SH-SY5Y (cell line): ENCODE data around the gene SART3.

Source experiments
- GATA2 ChIP-seq: IDR thresholded peaks from 2 replicates; pipeline ENCODE4 v1.6.1; 2011; ENCODE audit warnings: mild to moderate bottlenecking, low read depth, low read length
- GATA3 ChIP-seq: IDR thresholded peaks from 2 replicates; pipeline ENCODE4 v1.6.1; 2011; ENCODE audit warnings: low read depth, mild to moderate bottlenecking, low read length, moderate library complexity

The SART3 gene

GRCh38 chr12:108576660-108577234 is 15.8 kb upstream of the SART3 start:
- TF ChIP-seq GATA2 (no peak), GATA3 (no peak)

GRCh38 chr12:108575199-108575912 is 14.4 kb upstream of the SART3 start:
- TF ChIP-seq GATA2 = no peak
- no peak for TF ChIP-seq GATA3

GRCh38 chr12:108573317-108573716 is 12.3 kb upstream of the SART3 start:
- TF ChIP-seq GATA3 (no peak), GATA2 (no peak)

GRCh38 chr12:108572166-108572790 is 11.3 kb upstream of the SART3 start:
- TF ChIP-seq GATA2 (no peak), GATA3 (no peak)

DNA sequence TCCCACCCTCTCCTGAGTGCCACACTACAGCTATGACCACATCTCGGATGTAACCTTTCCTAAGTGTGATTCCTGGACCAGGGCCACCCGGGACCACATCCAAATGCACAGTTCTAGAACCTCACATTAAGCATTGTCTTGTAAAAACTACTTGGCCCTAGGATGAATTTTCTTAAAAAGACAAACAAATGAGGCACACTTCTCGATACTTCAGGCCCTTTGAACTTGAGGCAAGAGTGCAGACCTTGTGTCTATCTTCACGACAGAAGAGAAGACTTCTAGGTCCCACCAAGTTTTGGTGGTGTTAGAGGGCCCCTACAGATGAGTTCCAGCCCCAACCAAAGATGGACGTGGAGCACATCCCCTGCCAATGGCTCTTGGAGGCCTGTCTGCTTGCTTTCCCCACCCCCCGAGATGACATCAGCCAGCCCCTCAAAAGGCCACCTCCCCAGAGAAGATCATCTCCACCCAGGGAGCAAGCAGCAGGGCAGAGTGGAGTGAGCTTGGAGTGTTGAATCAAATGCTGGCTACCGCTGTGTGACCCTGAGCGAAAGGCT is 10.7 kb upstream of the SART3 start:
- TF ChIP-seq GATA3 (no peak), GATA2 (no peak)

DNA sequence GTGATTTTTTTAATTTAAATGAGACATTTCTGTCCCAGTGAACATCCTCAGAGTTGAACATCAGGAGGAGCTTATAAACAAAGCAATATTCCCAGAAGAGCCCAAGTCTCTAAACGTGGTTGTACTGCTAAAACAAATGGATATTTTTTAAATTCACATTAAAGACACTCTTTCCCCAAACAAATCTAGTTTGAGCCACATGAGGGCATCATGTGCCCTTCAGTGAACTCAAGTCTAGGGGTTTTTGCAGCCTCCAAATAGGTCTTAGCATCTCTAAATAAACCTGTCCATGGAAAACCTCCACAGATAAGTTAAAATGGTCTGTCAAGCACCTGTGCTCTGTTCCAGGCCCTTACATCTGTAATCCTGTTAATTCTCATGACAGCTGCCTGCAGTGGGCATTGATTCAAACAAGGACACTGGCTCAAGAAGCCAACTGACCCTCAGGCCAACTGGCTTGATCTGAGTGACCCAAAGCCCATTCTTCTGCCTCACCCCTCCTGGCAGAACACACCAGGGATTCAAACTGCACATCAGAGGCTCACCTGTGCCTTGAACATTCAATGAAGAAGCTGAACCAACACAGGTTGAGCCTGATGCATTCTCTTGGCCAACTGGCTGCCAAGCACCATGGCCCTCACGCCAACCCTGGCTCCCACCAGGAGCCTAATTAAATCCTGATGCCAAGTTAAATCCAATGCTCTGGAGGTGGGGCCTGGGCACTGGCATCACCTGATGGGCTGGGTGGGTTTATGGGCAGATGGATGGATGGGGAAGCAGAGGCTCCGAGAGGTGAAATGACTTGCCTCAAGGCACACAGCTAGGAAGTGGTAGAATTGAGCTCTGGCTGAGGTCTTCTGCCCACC is 10.0 kb upstream of the SART3 start:
- no peak for TF ChIP-seq GATA3
- no peak for TF ChIP-seq GATA2

GRCh38 chr12:108568338-108569154 is 7.6 kb upstream of the SART3 start:
- TF ChIP-seq GATA2 (no peak), GATA3 (no peak)

DNA sequence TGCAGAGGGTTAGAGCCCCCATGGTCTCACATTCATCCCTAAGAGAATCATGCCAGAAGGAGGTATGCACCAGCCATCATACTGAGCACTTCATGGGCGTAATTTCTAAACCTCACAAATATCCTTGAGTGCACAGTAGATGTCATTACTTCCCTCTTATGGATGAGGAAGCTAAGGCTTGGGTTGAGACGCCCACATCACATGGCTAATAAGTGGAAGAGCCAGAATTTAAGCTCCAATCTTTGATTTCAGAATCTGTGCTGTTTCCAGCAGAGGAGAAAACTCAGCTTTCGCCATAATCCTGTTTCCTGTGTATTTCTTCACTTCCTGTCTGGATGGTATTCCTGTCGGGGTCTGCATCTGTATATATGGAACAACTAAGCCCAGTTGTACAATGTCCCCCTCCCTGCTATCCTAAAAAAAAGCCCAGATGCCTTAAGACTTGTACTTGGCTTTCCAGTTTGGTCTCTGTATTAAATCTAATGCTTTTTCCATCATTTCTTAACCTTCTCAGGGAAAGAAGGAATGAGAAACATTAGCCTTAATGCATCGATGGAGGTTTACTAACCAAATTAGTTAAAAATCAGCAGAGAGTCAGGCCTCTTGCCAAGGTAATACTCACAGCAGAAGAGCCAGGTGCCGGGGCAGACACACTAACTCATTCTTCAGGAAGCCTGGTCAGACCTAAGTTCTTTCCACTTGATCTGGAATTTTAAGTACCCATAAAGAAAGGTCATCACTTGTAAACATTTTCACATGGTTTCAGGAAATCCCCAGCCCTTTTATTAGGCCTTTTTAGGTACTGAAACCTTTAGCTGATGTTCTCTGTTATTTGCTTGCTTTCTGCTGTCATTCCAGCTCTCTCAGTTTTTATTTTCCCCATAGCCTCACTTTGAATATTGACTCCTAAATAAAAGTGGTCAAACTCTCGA is 6.7 kb upstream of the SART3 start:
- TF ChIP-seq GATA2 = no peak
- TF ChIP-seq GATA3 = no peak

- TF ChIP-seq GATA2 (no peak), GATA3 (no peak)
Observed at GRCh38 chr12:108566452-108566851, 5.5 kb upstream of the SART3 start.

DNA sequence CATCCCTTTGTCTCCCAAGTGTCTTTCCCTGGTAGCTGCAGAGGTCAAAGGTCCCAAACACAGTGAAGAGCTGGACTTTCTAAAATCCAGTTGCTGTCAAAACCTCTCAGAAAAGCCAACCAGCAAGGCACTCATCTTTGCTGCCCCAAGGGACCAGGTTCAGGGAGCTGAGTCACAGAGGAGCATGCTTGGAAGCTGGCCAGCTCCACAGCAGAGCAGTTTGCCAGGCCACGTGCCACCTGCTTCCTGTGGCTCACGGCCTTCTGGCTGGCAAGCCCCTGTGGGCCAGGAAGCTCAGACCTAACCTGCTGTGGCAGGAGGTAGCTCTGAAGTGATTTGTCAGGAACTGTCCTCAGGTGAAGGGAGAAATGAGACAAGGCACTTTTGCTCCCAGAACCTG is 5.0 kb upstream of the SART3 start:
- TF ChIP-seq GATA2 (no peak), GATA3 (no peak)

GRCh38 chr12:108565146-108565545 is 4.2 kb upstream of the SART3 start:
- TF ChIP-seq GATA3 = no peak
- TF ChIP-seq GATA2 = no peak

DNA sequence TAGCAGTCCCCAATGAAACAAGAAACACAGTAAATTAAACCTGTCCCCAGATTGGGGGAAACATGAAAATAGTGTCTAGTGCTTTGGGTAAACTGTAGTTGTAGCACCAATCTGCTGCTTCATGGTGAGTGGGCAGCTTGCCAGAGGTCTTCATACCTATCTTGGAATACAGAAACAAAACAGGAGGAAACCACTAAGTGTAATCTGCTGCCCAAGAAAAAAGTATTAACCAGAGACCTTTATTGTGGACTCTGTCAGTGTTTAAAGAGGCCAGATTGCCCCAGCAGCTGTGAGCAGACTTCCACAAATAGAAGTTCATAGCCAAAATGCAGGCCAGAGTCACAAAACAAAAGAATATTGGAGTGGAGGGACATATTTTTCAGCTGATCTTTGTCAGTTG is 3.8 kb upstream of the SART3 start:
- no peak for TF ChIP-seq GATA2
- no peak for TF ChIP-seq GATA3
